NCI-H146 treated with DMSO at 0.1 percent for 48 hours (cell line): Measurements from ENCODE around the gene KRTAP12-2.
"Not testable (repeated sequence)": the region's sequence is repeated elsewhere in the genome, so short reads cannot be mapped to it uniquely, and the experiment has no call there.

Source experiments
- DNase-seq: peaks from one replicate; lab custom pipeline; 2025; ENCODE audit not compliant: unreplicated experiment; lab: John Stamatoyannopoulos, UW

The KRTAP12-2 gene

DNA sequence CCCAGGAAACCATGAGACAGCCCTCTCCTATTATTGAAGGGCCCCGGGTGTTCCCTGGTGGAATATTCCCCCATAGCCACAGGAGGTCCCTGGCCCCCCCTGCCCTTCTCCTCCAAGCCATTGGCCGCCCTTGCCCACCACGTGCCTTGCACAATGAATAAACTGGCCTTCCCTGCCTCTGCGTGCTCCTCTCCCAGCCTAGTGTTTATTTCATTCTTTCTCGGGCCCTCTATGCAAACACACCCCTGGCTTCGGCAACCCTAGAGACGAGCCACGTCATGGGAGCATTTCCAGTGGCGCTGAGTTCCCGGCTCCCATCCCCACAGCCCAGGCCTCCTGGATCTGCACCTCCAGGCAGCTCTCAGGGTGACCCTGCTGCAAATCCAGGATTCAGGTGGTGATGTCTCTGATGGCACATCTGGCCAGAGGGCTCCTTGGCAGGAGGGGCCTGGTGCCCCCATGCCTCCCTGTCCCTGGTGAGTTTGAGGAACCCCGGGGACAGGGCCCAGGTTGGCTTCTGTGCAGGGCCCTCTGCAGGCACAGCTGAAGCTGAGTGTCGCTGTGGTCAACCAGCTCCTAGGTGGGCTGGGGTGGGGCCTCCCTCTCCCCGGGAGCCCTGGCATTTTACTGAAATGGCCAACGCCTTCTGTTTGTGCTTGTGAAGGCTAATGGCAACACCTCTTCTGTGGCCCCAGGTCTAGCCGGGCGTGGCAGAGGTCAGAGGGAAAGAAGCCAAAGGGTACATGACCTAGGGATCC is 36.4 kb upstream of the KRTAP12-2 start:
- peak; percentile 60 for DNase-seq

DNA sequence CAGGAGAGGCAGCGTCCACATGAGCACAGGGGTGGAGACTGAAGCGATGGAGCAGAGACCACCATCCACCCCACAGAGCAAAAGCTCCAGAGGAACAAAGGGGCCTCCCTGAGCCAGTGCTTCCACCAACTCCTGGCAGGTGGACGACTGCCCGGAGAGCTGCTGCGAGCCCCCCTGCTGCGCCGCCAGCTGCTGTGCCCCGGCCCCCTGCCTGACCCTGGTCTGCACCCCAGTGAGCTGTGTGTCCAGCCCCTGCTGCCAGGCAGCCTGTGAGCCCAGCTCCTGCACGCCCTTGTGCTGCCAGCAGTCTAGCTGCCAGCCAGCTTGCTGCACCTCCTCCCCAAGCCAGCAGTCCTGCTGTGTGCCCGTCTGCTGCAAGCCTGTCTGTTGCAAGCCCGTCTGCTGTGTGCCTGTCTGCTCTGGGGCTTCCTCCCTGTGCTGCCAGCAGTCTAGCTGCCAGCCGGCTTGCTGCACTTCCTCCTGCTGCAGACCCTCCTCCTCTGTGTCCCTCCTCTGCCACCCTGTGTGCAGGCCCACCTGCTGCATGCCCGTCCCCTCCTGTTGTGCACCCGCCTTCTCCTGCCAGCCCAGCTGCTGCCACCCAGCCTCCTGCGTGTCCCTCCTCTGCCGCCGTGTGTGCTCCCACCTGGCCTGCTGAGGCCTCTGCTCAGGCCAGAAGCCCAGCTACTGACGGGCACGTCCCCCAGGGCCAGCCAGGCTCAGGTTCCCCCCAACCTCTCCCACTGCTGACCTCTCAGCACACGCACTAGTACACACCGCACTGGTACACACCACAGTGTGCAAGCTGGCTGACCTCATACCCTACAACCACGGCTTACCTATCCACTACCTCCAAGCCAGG is 35.6 kb upstream of the KRTAP12-2 start:
- DNase-seq: peak; percentile 32

DNA sequence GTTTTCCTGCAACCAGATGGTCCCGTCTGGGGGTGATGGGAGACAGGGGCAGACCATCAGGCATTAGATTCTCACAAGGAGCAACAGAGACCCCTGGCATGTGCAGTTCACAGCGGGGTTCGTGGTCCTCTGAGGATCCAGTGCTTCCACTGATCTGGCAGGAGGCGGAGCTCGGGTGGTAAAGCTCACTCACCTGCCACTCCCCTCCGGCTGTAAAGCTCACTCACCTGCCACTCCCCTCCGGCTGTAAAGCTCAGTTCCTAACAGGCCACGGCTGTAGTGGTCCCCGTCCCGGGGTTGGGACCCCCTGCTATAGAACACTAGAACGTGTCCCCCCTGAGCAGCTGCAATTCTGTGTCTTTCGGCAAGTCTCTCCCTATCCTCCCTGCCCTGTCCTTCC is 34.8 kb upstream of the KRTAP12-2 start:
- DNase-seq: no peak

DNA sequence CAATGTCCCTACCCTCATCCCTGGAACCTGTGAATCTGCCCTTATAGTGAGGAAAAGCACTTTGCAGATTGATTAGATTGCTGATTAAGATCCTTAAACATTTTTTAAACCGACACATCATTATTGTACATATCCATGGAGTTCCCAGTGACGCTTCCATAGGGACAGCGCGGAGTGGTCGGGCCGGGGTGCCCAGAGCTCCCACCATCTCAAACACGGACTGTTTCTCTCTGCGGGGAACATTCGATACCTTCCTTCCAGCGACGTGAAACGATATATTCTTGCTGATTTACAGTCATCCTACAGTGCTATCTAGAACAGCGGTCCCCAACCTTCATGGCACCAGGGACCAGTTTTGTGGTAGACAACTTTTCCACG is 34.3 kb upstream of the KRTAP12-2 start:
- no peak for DNase-seq

DNA sequence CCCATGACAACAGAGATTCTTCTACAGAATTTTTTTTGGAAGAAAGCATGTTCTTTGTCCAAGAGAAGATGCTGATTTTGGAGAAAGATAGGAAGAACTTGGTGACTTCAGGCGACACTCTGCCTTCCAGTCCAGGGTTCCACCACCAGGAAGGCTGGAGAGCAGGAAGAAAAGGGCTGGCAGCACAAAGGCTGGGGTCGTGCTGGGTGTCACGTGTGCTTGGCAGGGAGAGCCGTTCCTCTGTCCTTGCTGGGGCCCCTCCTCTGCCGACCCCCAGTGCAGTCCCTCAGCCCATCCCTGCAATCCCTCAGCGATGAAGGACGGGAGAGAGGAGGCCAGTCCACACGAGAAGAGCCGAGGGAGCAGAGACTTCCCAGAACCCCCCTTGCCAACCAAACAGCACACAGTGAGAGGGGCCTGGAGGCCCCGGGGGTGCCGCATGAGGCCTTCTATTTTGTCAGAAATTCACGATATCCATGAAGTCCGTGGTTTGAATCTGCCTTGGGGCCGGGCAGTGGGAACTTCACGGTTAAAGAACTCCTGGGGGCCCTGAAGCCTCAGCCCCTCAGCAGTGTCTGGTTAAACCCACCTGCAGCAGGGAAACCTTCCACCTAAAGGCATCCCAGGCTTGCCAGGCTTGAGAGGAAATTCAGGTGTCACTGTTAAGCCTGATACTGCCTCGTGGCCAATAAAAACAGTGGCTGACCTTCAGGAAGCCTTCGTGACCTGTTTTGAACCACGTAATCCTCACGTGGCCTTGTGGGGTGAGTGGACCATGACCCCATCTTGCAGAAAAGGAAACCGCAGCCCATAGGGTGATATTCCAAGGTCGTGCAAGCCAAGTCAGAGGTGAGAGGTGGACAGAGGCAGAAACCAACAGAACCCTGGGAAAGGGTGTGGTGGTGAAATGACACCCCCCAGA is 33.6 kb upstream of the KRTAP12-2 start:
- no peak for DNase-seq

DNA sequence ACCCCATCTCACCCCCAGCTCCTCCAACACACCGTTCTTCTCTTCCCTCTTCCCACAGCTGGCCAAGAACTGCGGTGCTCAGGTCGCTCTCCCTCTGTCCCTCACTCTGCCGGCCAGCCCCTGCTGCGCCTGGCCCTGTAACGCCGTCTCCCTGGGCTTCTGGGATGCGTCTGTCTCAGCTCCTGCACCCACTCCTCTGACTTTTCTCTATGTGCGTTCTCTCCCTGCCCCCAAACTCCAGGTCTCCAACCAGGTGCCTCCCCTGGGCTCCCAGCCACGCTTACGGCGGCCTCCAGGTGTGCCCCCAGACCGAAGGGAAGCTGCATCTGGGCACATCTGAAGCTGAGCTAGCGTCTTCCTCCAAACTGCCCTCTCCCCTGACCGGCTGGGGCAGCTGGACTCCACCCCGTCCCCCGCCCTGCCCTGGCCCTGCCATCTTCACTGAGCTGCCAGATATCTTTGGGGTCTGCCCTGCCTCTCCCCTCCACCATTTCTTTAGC is 32.8 kb upstream of the KRTAP12-2 start:
- DNase-seq: no peak

DNA sequence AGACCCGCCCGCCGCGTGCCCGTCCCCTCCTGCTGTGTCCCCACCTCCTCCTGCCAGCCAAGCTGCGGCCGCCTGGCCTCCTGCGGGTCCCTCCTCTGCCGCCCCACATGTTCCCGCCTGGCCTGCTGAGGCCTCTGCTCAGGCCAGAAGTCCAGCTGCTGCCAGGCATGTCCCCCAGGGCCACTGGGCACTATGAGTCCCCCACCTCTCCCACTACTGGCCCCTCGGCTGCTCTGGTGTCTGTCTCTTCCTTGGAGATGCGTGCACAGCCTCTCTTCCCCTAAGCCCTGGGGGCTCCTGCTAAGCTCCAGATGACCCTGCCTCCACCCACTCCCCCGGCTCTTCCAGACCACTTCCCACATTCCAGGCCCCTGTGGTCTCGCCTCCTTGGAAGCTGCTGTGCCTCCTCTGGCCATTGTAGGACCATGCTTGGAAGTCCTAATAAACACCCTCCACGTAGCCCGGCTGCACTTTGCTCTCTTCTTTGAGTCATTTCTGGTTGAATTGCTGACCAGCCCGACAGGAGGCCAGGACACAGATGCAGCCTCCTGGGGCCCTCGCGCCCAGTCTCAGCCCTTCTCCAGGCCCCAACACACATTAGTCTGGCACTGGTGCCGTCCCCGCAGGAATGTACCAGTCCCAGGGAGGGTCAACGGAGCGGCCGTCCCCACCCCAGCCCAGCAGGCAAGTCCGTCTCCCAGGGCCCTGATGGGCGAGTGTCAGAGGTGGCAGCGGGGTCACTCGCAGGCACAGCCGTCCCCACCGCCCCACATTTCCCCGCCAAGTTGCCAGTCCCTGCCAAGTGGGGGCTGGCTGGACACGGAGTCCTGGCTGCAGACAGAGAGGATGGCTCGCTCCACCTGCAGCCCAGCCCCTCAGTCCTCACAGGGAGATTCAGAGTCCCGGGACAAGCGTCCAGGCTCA is 31.3 kb upstream of the KRTAP12-2 start:
- no peak for DNase-seq

DNA sequence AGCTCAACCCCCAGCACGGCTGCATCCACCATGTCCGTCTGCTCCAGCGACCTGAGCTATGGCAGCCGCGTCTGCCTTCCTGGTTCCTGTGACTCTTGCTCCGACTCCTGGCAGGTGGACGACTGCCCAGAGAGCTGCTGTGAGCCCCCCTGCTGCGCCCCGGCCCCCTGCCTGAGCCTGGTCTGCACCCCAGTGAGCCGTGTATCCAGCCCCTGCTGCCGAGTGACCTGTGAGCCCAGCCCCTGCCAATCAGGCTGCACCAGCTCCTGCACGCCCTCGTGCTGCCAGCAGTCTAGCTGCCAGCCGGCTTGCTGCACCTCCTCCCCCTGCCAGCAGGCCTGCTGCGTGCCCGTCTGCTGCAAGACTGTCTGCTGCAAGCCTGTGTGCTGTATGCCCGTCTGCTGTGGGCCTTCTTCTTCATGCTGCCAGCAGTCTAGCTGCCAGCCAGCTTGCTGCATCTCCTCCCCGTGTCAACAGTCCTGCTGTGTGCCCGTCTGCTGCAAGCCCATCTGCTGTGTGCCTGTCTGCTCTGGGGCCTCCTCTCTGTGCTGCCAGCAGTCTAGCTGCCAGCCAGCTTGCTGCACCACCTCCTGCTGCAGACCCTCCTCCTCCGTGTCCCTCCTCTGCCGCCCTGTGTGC is 30.6 kb upstream of the KRTAP12-2 start, which contains the start of gene KRTAP10-12:
KRTAP10-12 (plus strand) TSS at position 1 of the 639 bp plus-strand sequence; CDS start at position 31, 30 bp downstream.
- DNase-seq: peak; percentile 2

DNA sequence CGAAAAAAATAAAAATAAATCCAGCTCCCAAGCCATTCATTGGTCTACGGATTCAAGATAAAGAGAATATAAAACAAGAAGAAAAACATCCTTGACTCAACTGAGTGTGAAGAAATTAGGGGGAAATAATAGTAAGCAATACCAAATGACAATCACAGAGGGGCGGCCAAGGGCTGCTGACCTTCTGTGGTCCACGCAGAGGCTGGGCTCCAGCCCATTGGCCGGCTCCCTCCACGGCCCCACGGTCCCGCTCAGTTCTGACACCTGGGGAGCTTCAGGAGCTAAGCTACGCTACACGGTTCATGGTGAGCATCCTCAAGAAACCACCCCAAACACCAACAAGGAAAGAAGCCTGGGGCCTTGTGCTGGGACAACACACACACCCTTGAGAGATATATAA is 29.8 kb upstream of the KRTAP12-2 start:
- no peak for DNase-seq

DNA sequence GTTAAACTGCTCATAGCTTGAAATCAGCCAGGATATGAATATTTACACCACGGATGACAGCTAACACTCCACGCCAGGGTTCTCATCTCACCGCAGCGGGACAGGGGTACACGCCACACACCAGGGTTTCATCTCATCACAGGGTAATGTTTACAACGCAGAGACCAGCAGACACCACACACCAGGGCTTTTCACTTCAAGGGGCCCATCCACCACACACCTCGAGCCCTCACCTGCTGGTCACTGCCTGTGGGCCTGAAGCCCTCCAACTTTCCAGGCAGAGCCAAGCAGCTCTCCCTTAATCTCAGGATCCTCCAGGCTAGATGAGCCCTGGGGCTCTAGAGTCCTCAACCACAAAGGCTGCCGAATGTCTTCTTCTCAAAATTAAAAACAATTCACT is 28.9 kb upstream of the KRTAP12-2 start:
- DNase-seq: no peak

DNA sequence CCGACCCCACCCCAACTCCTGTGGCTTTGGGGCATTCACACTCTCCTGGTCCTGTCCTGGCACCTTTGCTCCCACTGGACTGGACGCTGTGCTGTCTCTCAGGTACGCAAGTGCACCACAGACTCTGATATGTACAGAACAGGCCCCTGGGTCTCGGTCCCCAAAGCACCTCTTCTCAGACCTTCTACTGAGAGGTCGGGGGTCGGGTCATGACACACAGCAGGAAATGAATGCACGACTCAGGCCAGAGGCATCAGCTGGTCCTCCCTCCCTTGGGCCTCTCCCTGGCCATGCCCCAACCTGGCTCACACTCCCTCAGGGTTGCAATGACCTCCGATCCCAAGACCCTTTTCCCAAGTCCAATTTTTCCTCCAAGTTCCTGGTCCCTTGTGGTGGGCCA is 28.5 kb upstream of the KRTAP12-2 start:
- DNase-seq: no peak

DNA sequence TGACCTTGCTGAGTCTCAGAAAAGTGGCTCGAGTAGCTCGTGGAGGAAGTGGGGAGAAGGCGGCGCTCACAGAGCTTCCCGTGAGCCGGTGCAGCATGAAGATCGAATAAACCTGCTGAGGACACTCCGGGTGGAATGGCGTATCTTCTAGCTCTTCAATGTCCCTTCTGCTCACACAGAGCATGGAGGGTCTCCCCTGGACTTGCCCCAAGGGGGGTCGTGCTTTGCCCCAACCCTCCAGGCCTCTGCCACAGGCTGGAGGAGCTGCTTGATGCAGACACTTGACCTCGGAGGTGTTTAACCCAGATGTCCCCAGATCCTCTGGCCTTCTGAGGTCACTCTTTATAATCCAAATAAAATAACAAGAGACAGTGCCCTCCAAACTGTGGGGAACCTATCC is 28.0 kb upstream of the KRTAP12-2 start:
- DNase-seq: no peak

DNA sequence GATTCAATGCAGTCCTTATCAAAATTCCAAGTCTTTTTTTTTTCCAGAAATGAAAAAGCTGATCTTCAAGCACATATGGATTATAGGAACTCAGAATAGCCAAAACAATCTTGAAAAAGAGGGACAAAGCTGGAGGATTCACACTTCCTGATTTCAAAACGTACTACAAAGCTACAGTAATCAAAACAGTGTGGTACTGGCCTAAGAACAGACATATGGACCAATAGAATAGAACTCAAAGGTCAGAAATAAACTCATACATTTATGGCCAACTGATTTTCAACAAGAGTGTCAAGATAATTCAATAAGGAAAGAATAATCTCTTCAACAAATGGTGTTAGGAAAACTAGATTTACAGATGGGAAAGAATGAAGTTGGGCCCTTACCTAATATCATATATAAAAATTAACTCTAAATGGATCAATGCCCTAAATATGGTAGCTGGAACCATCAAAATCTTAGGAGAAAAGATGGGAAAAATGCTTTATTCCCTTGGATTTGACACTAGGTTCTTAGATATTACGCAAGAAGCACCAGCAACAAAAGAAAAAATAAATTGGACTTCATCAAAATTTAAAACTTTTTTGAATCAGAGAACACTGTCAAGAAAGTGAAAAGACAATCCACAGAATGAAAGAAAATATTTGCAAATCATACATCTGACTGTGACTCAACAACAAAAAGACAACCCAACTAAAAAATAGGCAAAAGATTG is 26.2 kb upstream of the KRTAP12-2 start:
- DNase-seq: no peak

DNA sequence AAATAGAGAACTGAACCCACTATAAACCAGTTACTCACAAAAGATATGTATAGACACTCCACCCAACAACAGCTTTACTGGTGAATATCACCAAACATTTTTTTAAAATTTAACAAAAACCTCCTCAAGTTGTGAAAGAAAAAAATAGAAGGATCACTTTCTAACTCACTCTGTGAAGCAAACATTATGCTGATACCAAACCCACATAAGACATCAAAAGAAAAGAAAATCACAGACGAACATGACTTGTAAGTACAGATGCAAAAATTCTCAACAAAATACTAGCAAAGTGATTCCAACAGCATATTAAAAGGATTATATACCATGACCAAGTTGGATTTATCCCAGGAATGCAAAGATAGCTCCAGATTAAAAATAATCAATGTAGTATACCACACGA is 25.0 kb upstream of the KRTAP12-2 start:
- no peak for DNase-seq

DNA sequence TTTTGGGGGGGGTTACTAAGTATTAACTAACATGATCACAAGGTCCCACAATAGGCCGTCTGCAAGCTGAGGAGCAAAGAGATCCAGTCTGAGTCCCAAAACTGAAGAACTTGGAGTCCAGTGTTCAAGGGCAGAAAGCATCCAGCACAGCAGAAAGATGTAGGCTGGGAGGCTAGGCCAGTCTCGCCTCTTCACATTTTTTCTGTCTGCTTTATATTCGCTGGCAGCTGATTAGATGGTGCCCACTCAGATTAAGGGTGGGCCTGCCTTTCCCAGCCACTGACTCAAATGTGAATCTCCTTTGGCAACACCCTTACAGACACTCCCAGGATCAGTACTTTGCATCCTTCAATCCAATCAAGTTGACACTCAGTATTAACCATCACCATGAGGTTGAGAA is 23.0 kb upstream of the KRTAP12-2 start:
- not testable (repeated sequence) for DNase-seq

DNA sequence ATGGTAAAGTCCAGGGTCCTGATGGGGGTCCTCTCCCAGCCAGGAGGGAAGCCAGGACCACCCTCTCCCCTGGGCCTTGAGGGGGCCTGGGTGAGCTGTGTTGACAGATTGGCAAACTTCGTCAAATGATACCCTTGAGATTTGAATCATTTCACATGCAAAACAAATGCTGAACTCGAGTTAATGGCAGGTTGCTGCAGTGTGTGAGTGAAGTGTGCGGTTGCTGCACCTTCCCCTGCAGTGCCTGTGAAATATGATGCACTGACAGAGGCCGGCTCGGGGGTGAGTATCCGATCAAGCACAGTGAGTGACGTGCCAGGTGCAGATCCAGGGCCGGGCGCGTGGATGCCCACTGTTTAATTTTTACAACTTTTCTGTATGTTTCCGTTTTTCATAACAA is 20.9 kb upstream of the KRTAP12-2 start:
- no peak for DNase-seq

DNA sequence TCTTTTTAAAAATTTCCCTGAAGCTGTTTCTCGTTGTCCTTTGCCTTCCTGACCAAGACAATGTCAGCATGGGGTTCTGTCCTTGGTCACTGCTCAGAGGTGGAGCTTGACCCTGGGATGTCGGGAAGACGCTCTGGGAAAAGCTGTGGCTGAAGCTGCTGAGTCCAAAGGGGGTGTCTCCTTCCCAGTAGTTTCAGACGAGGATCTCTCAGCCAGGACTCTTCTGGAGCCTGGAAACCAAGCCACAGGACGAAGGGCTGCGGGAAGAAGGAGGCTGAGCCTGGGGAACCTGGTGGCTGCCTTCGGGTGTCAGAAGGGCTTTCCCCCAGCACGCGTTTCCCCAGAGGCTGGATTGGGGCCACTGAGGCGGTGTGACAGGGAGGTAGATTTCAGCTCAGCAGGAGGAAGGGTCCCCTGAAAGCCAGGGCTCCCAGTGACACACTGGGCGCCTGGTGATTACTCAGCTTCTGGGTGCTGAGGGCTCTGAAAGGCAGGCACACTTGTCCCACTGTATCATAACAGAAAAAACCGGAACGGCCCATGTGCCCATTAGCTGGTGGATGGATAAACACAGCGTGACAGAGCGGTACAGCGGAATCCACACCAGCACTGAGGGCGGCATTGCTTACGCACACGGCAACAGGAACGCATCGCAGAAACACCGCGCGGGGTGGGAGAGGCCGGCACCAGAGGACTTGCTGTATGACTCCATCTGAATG is 20.3 kb upstream of the KRTAP12-2 start:
- no peak for DNase-seq
